Nephron progenitor cell (in vitro differentiated cells): Measurements from ENCODE around the gene CHMP5.

ENCODE experiments used
- DNase-seq: peaks from one replicate; pipeline ENCODE4 v3.0.0; 2021
- H3K27ac Mint-ChIP-seq: 2 replicates; pipeline ENCODE4 v1.8.0; 2021; ENCODE audit warnings: mild to moderate bottlenecking, moderate library complexity, mixed read lengths
- H3K27me3 Mint-ChIP-seq: 2 replicates; pipeline ENCODE4 v1.8.0; 2021; ENCODE audit warnings: mild to moderate bottlenecking, low read depth, mixed read lengths; ENCODE audit not compliant: poor library complexity
- H3K36me3 Mint-ChIP-seq: 2 replicates; pipeline ENCODE4 v1.8.0; 2021; ENCODE audit warnings: low read depth, mixed read lengths
- H3K4me1 Mint-ChIP-seq: 2 replicates; pipeline ENCODE4 v1.8.0; 2021; ENCODE audit warnings: mixed read lengths
- H3K4me3 Mint-ChIP-seq: 2 replicates; pipeline ENCODE4 v1.8.0; 2021; ENCODE audit warnings: mild to moderate bottlenecking, moderate library complexity, mixed read lengths
- H3K9me3 Mint-ChIP-seq: 2 replicates; pipeline ENCODE4 v1.8.0; 2021; ENCODE audit warnings: mild to moderate bottlenecking, moderate library complexity, mixed read lengths
- TF ChIP-seq, protein P1 (sequence below): fragments of 200-600 bp; sonication (generic); IDR thresholded peaks from 2 replicates; pipeline ENCODE4 v1.5.0; 2021; ENCODE audit warnings: antibody characterized with exemption

Gene CHMP5

GRCh38 chr9:33293782-33294181, 28.9 kb downstream of the CHMP5 start:
- no peak for DNase-seq
- Mint-ChIP-seq H3K27me3 (no peaks in the 10 kb centered on the region), H3K9me3 (no peaks in the 10 kb centered on the region), H3K4me3 (no peak overlapping the region), H3K4me1 (peaks cover 48% of the 10 kb centered on the region), H3K27ac (no peak overlapping the region), H3K36me3 (peaks cover 41% of the 10 kb centered on the region)
- TF ChIP-seq, protein P1, sequence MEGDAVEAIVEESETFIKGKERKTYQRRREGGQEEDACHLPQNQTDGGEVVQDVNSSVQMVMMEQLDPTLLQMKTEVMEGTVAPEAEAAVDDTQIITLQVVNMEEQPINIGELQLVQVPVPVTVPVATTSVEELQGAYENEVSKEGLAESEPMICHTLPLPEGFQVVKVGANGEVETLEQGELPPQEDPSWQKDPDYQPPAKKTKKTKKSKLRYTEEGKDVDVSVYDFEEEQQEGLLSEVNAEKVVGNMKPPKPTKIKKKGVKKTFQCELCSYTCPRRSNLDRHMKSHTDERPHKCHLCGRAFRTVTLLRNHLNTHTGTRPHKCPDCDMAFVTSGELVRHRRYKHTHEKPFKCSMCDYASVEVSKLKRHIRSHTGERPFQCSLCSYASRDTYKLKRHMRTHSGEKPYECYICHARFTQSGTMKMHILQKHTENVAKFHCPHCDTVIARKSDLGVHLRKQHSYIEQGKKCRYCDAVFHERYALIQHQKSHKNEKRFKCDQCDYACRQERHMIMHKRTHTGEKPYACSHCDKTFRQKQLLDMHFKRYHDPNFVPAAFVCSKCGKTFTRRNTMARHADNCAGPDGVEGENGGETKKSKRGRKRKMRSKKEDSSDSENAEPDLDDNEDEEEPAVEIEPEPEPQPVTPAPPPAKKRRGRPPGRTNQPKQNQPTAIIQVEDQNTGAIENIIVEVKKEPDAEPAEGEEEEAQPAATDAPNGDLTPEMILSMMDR: no peak

GRCh38 chr9:33294670-33295432, 30.0 kb downstream of the CHMP5 start:
- Mint-ChIP-seq H3K27ac (peak overlapping the region; percentile 84), H3K9me3 (no peaks in the 10 kb centered on the region), H3K4me3 (no peak overlapping the region), H3K36me3 (peaks cover 47% of the 10 kb centered on the region), H3K27me3 (no peaks in the 10 kb centered on the region), H3K4me1 (peaks cover 48% of the 10 kb centered on the region)
- DNase-seq: no peak
- TF ChIP-seq, protein P1: no peak

DNA sequence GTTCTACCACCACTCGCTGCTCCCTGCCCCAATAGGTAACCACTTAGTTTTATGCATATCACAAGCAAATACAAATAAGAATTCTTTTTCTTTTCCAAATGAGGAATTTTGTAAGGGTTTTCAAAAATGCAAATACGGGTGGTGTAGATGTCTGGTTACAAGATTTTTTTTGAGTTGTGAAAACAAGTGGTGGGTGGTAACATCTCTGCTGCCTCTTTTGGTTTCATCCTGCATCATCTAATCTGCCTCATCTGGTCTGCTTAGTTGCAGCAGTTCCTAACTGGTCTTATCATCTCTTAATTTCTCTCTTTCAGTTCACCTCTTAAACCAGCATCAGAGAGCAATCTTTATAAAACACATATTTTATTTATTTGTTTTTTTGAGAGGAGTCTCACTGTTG, 30.7 kb downstream of the CHMP5 start:
- Mint-ChIP-seq H3K4me1 (peaks cover 41% of the 10 kb centered on the region), H3K27ac (no peak overlapping the region), H3K4me3 (no peak overlapping the region), H3K36me3 (peaks cover 52% of the 10 kb centered on the region), H3K9me3 (no peaks in the 10 kb centered on the region), H3K27me3 (no peaks in the 10 kb centered on the region)
- no peak for DNase-seq
- TF ChIP-seq, protein P1: no peak

- Mint-ChIP-seq H3K4me1 (peaks cover 24% of the 10 kb centered on the region), H3K4me3 (no peak overlapping the region), H3K27me3 (no peaks in the 10 kb centered on the region), H3K9me3 (no peaks in the 10 kb centered on the region), H3K27ac (peak overlapping the region; percentile 39), H3K36me3 (peaks cover 62% of the 10 kb centered on the region)
- no peak for DNase-seq
- TF ChIP-seq, protein P1: no peak
Observed at GRCh38 chr9:33297432-33297831, 32.6 kb downstream of the CHMP5 start.

DNA sequence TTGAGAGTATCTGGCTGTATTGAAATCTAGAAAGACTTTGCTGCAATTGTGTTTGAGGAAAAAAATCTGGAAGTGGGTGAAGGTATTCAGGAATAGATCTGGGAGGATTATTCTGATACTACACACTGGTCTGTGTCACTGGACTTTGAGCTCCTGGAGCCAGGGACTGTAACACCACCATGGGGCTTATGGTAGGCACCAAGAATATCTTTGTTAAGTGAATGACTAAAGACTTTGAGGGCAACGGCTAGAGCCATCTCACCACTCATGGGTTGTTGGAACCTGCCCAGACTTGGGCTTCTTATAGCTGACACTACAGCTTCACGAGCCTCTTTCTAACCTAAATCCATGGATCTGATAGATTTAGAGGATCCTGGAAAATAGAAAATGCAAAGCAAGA, 35.7 kb downstream of the CHMP5 start:
- peaks cover 12% of the 10 kb centered on the region for H3K4me1 Mint-ChIP-seq
- DNase-seq: no peak

More for the DNA sequence above, 35.7 kb downstream of the CHMP5 start:
- Mint-ChIP-seq H3K4me3 (no peak overlapping the region), H3K27ac (no peak overlapping the region), H3K27me3 (no peaks in the 10 kb centered on the region), H3K9me3 (no peaks in the 10 kb centered on the region), H3K36me3 (peaks cover 46% of the 10 kb centered on the region)
- TF ChIP-seq, protein P1: no peak
